Urothelium cell line (cell line): ENCODE measurements around the gene ROCK2.

Experiments
- DNase-seq: peaks from one replicate; pipeline ENCODE4 v3.0.0; 2011; ENCODE audit warnings: low spot score, mixed read lengths
- FAIRE-seq: peaks from 2 replicates; lab custom pipeline; 2011; peaks lifted over from hg19 to GRCh38; lab: Jason Lieb, UNC

ROCK2 gene

DNA sequence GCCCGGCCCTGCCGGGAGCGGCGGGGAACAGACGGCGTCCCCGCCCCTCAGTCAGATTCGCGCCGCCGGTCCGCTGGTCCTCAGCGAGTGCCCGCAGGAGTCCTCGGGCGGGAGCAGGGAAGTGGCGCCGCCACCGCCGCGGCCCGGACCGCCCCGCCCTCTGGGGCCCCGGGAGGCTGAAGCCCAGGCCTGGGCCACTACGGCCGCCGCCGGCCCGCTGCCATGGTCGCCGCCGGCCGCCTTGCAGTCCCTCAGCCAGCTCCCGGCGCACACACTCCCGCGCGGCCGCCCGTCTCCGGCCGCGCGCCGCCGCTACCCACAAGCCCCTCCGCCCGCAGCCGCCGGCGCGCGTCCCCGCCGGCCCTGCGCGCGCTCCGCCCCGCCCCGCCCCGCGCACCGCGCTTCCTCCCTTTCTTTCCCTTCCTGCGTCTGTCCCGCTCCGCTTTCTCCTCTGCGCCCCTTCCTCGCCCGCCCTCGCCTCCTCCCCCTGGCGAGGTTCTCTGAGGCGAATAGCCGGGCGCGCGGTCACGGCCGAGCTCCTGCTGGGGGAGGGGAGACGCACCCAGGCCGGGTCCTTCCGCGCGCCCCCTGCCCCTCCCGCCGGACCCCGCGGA, at the start of gene ROCK2:
TSS of gene ROCK2 (minus strand) at position 295 of the 614 bp plus-strand sequence. CDS start 500 bp downstream, outside the sequence.
- DNase-seq: peak; percentile 94
- FAIRE-seq: peak; percentile 30

DNA sequence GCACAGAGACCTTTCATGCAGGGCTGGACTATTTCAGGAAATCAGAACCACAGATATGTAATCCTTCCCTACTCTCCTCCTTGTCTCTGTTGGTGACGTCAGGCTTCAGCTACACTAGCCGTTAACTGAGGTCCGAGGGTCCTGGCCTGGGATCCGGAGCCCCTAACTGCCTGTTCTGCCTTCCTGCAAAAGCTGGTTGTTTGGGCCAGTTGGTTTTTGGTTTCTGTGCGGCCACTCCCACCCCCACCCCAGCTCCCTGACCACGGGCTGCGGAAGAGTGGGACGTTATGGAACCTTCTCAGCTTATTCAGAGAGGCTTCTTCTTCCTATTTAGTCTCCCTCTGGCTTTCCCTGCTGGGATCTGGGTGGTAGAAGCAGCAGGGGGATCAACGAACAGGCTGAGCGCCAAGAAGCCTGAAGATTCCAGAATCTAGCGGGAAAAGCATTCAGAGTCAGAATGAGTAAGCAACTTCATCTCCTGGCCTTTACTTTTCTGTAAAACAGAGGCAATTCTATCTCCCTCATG, 49.3 kb upstream of the ROCK2 start:
- DNase-seq: no peak
- no peak for FAIRE-seq

DNA sequence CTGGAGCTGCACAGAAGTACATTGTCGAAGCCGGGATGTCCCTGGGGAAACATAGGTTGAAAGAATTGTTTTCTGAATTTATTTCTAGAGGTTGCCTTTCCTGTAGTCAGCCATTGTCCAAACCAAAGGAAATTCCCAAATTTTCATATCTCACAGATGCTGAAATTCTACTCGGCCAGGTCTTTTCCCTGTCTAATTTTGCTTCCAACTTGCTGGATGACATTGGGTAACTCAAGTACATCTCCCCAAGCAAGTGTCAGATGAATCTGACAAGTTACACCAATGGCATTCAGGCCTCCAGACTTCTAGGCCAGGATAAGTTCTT, 47.5 kb upstream of the ROCK2 start:
- no peak for DNase-seq
- no peak for FAIRE-seq

DNA sequence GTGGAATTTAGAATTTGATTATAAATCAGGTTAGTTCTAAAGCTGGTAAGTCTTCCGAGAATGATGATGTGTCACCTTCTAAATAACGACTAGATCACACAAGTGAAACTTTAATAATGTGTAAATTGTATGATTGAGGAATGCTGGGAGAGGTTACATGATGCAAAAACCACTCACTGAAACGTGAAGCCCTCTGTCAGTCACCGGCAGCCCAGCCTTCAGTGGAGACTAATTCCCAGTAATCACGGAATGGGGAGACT, 45.9 kb upstream of the ROCK2 start:
- no peak for DNase-seq
- FAIRE-seq: no peak

DNA sequence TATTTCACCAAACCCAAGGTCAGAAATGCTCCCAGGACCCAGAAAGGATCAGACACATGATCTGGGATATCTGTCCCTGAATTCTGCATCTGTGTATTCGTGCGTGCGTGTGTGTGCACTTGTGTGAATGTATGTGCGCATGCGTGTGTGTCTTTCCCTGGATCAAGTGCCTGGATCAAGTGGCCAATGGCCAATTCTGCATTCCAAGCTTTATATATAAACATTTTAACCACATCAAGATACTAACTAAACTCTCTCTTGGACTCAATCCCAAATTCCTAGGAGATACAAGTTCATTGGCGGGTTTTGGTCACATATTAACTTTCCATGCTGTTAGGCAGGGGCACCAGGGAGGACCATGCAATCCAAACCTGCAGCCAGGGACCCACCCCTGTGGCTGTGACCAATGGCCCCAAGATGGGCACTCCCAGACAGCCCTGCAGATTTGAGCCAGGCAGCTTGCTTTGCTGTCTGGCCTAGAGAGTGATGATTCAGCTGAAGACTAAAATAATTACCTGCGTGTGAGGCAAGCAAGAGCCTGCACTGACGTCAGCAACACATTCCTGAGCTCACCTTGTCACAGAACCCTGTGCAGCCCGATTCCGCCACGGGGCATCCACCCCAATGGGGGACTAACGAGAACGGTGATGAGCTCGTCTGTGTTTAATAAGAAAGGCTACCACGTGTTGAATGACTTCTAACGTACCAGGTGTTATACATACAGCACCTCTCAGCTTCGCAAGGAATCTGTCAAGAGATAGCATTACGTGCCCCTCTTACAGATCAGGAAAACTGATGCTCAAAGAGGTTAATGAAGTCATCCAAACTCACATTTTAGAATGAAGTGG, 45.3 kb upstream of the ROCK2 start:
- FAIRE-seq (no peak), DNase-seq (peak; percentile 77)

DNA sequence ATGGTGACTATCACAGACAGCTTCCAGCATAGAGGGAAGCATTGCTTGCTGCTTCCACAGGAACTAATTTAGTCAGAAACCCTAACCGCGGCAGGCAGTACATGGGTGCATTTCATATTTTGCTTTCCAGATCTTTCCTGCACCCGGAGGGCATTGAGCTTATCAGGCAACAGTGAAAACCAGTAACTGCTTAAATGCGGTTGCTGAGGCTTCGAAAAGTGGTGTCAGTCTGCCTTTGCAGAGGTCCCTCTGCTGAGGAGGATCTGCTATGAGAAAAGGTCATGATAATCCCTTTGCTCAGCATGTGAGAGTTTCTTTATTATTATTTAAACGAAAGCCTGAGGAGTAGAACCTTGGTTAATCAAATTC, 44.6 kb upstream of the ROCK2 start:
- DNase-seq (no peak), FAIRE-seq (no peak)

DNA sequence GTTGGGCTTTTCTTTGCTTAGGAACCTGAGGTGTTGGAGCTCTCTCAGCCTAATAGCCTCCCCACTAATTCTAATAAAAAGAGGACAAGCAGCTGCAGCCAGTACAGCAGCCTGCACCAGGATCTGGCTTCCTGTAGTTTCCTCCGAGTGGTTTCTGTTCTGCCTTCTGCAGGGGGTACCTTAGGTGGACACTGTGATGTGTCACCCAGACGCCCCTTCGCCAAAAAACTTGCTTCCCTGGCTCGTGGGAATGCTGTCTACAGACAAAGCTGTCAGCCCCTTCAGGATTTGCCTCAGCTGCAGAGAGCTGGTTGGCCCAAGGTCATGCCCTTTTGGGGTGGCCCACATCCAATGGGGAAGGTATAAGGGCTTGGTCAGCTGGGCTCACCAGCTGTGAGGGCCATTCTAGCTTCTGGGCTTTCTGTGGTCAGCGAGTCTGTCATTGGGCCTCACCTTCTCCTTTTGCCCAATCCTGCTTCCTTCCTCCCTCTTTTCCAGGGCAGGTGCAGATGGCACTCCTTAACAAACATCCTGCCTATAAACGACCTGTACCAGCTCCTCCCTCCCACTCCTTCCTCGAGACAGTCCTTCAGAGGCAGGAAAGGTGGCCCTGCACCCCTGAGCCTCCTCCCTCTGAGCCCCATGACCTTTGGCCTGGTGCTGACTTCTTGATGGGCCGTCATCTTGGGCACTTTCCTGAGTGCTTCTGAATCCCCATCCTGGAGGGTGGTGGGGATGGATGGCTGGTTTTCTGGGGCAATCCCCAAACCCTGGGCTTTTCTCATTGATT, 44.0 kb upstream of the ROCK2 start:
- DNase-seq (no peak), FAIRE-seq (no peak)

DNA sequence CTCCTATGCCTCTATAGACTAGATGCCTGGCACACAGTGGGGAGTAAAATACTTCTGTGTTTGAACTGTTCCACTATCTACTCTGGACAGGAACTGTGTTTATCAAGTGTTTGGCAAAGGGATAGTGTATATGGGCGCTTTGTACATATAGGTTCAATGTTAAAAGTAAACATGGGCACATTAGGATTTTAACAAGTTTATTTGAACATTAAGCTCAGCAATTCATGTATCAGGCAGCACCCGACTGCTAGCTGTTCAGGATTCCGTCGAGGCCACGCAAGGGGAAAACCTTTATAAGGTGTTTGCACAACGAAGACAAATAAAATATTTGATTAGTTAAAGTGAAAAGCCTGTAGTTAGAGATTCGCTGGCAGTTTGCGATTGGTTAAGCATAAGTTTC, 43.4 kb upstream of the ROCK2 start:
- DNase-seq (no peak), FAIRE-seq (no peak)

DNA sequence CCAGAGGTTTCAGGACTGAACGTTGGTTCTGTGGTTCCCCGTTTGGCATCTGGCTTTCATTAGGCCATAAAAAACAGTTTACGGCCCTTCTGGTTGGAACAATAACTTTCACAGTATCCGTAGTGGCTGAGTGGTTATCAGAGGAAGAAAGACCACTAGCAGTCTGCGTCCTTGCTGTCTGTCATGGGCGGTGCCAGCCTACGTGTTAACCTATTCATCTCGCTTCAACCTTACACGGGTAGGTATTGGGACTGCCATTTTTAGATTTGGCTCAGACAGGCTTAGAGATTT, 42.6 kb upstream of the ROCK2 start:
- no peak for FAIRE-seq
- DNase-seq: no peak

DNA sequence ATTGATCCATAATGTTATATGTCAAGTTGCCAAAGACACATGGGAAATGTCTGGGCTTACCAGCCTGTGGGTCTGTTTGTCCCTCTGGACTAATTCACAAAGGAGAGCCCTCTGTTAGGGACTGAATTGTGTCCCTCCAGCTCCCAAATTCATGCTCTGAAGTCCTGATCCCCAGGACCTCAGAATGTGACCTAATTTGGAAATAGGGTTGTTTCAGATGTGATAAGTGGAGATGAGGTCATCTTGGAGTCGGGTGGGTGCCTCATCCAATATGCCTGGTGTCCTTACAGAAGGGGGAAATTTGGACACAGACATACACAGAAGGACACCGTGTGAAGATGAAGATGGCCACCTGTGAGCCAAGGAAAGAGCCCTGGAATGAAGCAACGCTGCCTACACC, 41.4 kb upstream of the ROCK2 start:
- FAIRE-seq (no peak), DNase-seq (no peak)

DNA sequence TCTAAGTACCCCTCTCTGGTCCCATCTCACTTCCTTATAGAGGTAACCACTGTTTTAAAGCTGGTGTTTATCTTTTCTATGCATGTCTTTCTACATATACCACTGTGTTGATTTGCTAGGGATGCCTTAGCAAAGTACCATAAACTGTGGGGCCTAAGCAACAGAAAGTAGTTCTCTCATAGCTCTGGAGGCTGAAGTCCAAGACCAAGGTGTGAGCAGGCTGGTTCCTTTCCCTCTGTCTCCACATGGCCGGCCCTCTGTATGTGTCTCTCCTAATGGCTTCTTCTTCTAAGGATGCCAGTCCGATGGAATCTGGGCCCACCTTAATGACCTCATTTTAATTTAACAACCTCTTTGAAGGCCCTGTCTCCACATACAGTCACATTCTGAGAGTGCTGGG, 40.8 kb upstream of the ROCK2 start:
- DNase-seq: no peak
- FAIRE-seq: no peak

DNA sequence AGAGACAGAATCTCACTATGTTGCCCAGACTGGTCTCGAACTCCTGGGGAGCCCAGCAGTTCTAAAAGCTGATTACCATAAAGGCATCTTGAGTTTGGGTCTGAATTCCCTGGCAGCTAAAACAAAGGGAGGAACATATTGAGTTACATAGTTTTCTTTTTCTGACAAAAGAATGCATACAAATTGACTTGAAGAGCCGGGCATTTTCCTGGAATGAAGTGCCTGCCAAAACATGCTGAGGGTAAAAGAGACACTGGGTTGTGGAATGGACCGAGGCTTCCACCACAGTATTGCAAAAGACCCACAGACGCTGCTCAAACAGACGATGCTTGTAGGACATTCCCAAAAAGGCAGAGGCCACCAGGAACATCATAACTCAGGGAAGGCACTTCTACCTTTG, 35.1 kb upstream of the ROCK2 start:
- no peak for FAIRE-seq

DNA sequence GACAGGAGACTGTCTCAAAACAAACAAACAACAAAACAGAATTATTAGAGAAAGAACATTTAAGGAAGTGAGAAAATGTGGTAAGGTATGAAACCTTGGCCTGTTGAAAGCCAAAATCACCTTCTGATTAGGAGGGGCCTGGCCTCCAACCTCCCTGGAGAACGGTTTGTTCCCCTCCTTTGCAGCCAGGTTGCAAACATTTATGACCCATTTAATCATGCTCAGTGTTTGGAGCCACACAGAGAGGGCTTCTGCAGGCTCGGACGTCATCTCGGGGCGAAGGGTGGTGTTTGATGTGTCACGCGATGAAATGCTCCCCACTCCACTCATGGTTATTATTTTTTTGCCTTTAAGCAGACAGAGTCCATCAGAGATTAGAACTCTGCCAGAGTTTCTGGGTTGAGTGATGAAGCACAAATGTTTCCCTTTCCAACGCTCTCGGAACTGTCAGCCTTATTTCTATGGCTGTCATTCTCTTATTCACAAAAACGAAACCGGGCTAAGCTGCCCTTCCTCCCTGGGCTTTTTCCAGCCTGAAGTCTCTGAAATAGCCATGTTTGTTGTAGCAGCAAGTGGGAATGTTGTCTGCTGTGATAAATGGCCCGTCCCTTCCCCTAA, 33.6 kb upstream of the ROCK2 start:
- DNase-seq: no peak
- FAIRE-seq: no peak

More for the DNA sequence above, 35.1 kb upstream of the ROCK2 start:
- DNase-seq: no peak

DNA sequence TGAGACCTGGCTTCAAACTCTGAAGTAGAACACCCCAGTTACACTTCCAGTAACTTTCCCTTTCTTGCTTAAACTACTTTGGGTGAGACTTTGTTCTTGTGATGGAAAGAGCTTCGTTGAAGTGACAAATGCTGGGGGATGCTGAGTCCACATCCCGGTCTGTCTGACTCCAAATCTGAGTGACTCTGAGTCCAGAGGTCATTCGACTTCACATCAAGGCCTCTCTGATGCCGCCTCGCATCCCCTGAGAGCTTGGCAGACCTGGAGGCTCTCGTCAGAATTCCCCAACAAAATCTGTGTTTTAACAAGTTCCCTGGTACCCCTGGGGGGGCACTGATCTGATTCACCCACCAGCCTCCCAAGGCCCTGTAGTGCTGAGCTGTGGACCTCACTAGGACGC, 31.6 kb upstream of the ROCK2 start:
- FAIRE-seq: no peak
- no peak for DNase-seq

DNA sequence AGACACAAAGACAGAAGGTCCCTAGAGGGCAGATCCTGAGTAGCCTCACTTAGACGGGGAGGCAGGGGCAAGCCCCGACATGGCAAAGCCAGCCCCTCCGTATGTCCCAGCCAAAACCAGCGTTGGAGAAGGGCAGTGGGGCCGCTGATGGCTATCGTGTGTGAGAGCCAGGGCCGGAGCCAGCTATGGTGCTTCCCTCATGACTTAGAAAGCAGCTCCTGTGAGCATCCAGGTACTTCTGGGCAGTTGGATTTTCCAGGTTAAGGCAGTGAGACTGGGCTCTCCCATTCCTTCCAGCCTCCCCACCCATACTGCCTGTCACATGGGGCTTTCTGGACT, 31.2 kb upstream of the ROCK2 start:
- DNase-seq: no peak
- FAIRE-seq: no peak

DNA sequence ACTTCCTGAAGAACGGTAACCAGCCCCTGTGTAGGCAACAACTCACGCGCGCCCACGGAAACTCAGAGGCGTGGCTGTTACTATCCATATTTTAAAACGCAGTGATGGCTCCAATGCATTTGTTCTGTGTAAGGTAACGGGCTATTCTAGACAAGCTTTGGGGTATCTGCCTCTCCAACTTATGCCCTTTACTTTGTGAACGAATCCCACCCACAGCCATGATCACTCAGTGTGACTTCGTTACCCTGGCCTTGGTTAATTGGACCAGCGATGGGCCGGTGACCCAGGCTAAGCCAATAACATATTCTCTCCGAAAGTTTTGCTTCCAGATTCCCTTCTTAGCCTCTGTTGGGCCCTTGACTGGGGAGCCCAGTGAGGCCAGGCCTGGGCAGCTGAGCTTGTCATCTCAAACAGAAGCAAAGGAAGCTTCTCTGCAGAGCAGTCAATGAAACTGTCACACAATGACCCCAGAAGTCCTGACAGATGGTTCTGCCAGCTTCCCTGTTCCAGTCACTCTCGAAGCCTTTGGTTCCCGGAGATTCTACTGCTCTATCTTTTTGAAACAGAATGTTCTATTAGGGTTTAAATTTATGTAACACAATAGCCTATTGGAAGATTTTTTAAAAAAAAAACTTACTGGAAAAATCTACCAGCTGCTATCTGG, 30.7 kb upstream of the ROCK2 start:
- no peak for DNase-seq
- FAIRE-seq: no peak

DNA sequence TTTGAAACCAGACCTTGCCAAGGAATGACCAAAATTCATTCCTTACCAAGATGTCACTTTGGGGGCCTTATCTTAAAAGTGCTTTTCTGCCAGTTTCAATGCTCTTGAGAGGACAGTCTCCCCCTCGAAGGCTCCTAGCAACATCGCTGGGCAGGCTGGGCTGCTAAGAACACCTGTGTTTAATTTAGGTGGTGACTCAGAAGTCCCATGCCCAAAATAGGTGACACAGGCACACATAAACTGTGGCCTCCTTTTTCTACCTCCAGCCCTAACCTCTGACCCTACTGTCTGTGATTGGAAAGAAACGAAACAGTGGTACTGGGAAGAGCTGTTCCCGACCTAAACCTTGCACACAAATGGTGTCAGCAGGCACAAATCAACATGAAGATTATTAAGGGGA, 28.7 kb upstream of the ROCK2 start:
- DNase-seq: no peak
- FAIRE-seq: no peak

DNA sequence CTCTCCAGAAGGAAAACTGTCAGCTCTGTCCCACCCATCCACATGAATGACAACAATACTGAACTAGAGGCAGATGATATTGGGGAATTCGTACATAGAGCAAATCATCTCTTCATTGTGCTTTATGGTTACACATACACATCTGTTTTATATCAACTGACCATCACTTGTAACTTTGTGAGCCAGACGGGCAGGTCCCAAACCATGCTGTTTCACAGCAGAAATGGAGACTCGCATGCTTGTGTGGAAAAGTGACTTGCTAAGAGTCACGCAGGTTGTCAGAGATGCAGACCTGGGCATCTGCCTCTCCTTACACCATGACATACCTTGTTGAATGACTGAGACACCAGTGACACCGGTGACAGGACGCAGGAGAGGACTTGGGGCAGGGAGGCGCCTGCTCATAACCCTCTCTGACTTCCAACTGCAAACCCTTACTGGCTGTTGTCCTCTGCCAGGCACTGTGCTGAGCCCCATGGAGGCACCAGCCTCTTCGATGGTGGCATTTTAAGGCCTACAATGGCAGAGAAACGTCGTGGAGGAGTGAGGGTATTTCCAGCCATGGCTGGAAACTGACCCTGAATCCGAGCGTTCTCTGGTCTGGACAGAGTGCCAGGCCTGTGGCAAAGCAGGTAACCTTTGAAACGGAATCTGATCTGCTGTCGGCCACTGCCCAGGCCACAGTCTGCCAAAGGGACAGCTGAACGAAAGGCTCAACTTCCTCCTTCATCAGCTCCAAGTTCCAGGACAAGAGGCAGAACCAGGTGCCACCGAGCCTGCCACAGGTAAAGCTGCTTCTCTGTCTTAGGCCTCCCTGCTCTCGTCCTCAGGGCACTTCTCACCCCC, 26.9 kb upstream of the ROCK2 start:
- DNase-seq (no peak), FAIRE-seq (no peak)

DNA sequence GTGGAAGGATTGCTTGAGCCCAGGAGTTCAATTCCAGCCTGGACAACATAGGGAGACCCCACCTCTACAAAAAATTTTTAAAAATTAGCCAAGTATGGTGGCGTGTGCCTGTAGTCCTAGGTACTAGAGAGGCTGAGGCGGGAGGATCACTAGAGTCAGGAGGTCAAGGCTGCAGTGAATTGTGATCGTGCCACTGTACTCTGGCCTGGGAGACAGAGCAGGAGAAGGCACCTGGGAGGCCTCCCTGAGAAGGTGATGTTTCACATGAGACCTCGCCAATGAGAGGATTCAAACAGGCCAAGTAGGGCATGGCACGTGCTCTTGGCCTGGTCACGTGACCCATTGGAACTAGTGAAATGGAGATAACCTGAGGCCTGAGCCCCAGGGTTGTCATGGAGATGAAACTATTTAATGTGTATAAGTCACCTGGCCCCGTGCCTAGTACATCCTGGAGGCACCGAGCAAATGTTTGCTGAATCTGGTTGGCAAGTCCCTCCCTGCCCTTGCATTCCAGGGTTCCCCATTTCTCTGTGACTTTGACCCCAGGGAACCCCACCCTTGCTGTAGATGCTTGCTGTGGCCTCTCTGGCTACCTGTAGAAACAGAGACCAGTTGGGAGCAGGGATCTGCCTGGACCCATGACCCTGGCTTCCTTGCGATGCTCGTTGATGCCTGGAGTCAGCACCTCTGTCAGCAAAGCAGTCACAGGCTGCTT, 26.1 kb upstream of the ROCK2 start:
- no peak for FAIRE-seq

DNA sequence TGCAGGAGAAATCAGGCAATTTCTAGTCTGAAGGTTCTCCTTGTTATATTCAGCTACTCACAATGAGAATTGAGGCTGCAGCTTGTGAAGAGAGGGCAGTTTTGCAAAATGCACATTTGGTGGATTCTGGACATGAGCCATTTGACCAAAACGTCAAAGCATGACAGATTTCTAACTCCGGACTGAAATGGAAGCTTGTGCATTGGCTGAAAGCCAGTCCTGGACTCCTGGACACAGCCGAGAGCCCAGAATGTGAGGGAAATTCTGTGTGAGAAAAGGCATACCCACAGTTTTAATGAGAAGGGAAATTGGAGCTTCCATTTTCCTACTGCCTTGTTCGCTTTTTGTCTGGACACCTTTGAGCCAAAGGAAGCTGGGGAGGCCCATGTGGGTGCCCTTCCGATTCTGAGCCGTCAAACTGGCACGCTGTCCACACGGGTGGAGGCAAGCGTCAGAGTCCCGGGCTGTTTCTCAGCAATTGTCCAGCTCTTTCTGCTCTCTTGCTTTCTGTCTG, 23.7 kb upstream of the ROCK2 start:
- no peak for DNase-seq
- no peak for FAIRE-seq

More for the DNA sequence above, 26.1 kb upstream of the ROCK2 start:
- DNase-seq: no peak
